Vagina (tissue), 2 donors: ENCODE results near the gene ZNF804A.

Source experiments
- POLR2A ChIP-seq, 2 donors: fragments of 450-650 bp; IDR thresholded peaks; one replicate each; pipeline ENCODE4 v1.6.1; 2017; ENCODE audit warnings: antibody characterized with exemption in 2 of 2, mild to moderate bottlenecking in 2 of 2, moderate library complexity in 2 of 2
- POLR2AphosphoS5 ChIP-seq, 2 donors: sonication (generic); formaldehyde crosslinking; IDR thresholded peaks; one replicate each; pipeline ENCODE4 v1.9.0; 2017; ENCODE audit warnings: antibody characterized with exemption in 2 of 2, mild to moderate bottlenecking in 2 of 2, low read depth in 1 of 2; ENCODE audit not compliant: insufficient read depth in 1 of 2
- TF ChIP-seq, protein P1 (sequence below), 3 experiments: fragments of 450-650 bp in 2 of 3; fragments of 200-600 bp in 1 of 3; sonication (generic) in 1 of 3; IDR thresholded peaks; one replicate each; pipeline ENCODE4 v1.5.1; 2017 to 2019; ENCODE audit warnings: antibody characterized with exemption in 3 of 3, mild to moderate bottlenecking in 2 of 3, moderate library complexity in 2 of 3

DNA sequence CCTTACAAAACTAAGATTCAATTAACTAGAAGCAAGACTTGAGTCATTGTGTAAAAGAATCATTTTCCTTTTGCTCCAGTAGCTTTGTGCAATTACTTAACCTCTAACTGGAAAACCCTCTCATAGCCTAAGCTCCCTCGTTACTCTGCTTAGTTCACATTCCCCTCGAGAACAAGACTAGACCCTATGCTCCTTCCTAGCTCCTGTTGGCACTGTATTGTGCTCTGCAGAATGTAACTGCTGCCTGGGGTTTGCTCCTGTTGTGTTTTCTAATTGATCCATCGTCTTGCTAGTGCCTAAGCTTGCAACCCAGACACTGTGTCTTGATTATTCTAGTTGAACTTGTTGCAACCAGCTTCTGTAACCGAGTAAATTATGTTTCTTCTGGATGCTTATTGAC is 347.0 kb downstream of the ZNF804A start:
- TF ChIP-seq, protein P1, sequence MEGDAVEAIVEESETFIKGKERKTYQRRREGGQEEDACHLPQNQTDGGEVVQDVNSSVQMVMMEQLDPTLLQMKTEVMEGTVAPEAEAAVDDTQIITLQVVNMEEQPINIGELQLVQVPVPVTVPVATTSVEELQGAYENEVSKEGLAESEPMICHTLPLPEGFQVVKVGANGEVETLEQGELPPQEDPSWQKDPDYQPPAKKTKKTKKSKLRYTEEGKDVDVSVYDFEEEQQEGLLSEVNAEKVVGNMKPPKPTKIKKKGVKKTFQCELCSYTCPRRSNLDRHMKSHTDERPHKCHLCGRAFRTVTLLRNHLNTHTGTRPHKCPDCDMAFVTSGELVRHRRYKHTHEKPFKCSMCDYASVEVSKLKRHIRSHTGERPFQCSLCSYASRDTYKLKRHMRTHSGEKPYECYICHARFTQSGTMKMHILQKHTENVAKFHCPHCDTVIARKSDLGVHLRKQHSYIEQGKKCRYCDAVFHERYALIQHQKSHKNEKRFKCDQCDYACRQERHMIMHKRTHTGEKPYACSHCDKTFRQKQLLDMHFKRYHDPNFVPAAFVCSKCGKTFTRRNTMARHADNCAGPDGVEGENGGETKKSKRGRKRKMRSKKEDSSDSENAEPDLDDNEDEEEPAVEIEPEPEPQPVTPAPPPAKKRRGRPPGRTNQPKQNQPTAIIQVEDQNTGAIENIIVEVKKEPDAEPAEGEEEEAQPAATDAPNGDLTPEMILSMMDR (IDR thresholded peaks at IDR 0.05) = no peak
- TF ChIP-seq POLR2A (IDR thresholded peaks at IDR 0.05) (no peak), POLR2AphosphoS5 (IDR thresholded peaks at IDR 0.05; ENCODE audit: insufficient read depth in 1 of 2, low read depth in 1 of 2) (no peak)
